H9 (cell line): Measurements from ENCODE around the gene KLK3. TPM values are rescaled to one million over a fixed set of nuclear protein-coding genes. Genes with fewer than 3 reads are reported as not detected.

ENCODE experiments used
- DNase-seq: peaks from one replicate; pipeline ENCODE4 v3.0.0-alpha.2; 2017
- H2AFZ ChIP-seq: one replicate; pipeline ENCODE4 v1.6.1; 2013; ENCODE audit warnings: mild to moderate bottlenecking, low read length, control low read depth, moderate library complexity
- H2AK5ac ChIP-seq: 2 replicates; pipeline ENCODE4 v1.6.1; 2013; ENCODE audit warnings: low read length, control low read depth, mixed read lengths; ENCODE audit not compliant: insufficient read length
- H2BK120ac ChIP-seq: one replicate; pipeline ENCODE4 v1.6.1; 2013; ENCODE audit warnings: low read depth, mild to moderate bottlenecking, low read length, control low read depth, inconsistent platforms; ENCODE audit not compliant: poor library complexity, severe bottlenecking
- H2BK12ac ChIP-seq: 2 replicates; pipeline ENCODE4 v1.6.1; 2013; ENCODE audit warnings: low read length, control low read depth, mixed read lengths, low read depth; ENCODE audit not compliant: insufficient read length
- H2BK15ac ChIP-seq: 2 replicates; pipeline ENCODE4 v1.6.1; 2013; ENCODE audit warnings: low read depth, low read length, control low read depth
- H2BK20ac ChIP-seq: one replicate; pipeline ENCODE4 v1.6.1; 2013; ENCODE audit warnings: low read depth, mild to moderate bottlenecking, low read length, control low read depth, inconsistent platforms; ENCODE audit not compliant: poor library complexity, severe bottlenecking
- H2BK5ac ChIP-seq: 2 replicates; pipeline ENCODE4 v1.6.1; 2013; ENCODE audit warnings: low read length, control low read depth, mixed read lengths; ENCODE audit not compliant: insufficient read length
- H3K14ac ChIP-seq: 2 replicates; pipeline ENCODE4 v1.6.1; 2013; ENCODE audit warnings: low read length, control low read depth; ENCODE audit not compliant: insufficient read depth
- H3K18ac ChIP-seq: 2 replicates; pipeline ENCODE4 v1.6.1; 2013; ENCODE audit warnings: low read depth, mild to moderate bottlenecking, mixed read lengths, low read length, control low read depth; ENCODE audit not compliant: insufficient read length
- H3K23ac ChIP-seq: 2 replicates; pipeline ENCODE4 v1.6.1; 2013; ENCODE audit warnings: low read length, control low read depth, mixed read lengths, low read depth; ENCODE audit not compliant: insufficient read length
- H3K23me2 ChIP-seq: 2 replicates; pipeline ENCODE4 v1.6.1; 2013; ENCODE audit warnings: low read depth, mild to moderate bottlenecking, mixed read lengths, low read length, control low read depth; ENCODE audit not compliant: insufficient read length, poor library complexity, severe bottlenecking
- H3K27ac ChIP-seq: 2 replicates; pipeline ENCODE4 v1.5.1; 2013; ENCODE audit warnings: low read length, control low read depth, mixed read lengths, low read depth; ENCODE audit not compliant: insufficient read length
- H3K27me3 ChIP-seq: 2 replicates; pipeline ENCODE4 v1.6.1; 2013; ENCODE audit warnings: low read length, control low read depth, inconsistent platforms; ENCODE audit not compliant: insufficient read depth
- H3K4ac ChIP-seq: 2 replicates; pipeline ENCODE4 v1.6.1; 2013; ENCODE audit warnings: low read depth, mild to moderate bottlenecking, control low read depth, inconsistent platforms, low read length, moderate library complexity
- H3K4me1 ChIP-seq: 2 replicates; pipeline ENCODE4 v1.6.1; 2013; ENCODE audit warnings: low read length, control low read depth, inconsistent platforms; ENCODE audit not compliant: insufficient read depth
- H3K4me2 ChIP-seq: 2 replicates; pipeline ENCODE4 v1.6.1; 2013; ENCODE audit warnings: low read length, control low read depth, mixed read lengths; ENCODE audit not compliant: insufficient read length, insufficient read depth
- H3K56ac ChIP-seq: 2 replicates; pipeline ENCODE4 v1.6.1; 2013; ENCODE audit warnings: low read depth, mild to moderate bottlenecking, mixed read lengths, low read length, control low read depth; ENCODE audit not compliant: insufficient read length
- H3K79me1 ChIP-seq: 2 replicates; pipeline ENCODE4 v1.6.1; 2013; ENCODE audit warnings: low read depth, mild to moderate bottlenecking, moderate library complexity, low read length, control low read depth, inconsistent platforms; ENCODE audit not compliant: insufficient read depth, poor library complexity, severe bottlenecking
- H3K79me2 ChIP-seq: 2 replicates; pipeline ENCODE4 v1.6.1; 2013; ENCODE audit warnings: low read length, control low read depth, inconsistent platforms; ENCODE audit not compliant: insufficient read depth
- H3K9ac ChIP-seq: 2 replicates; pipeline ENCODE4 v1.6.1; 2013; ENCODE audit warnings: low read length, control low read depth, mixed read lengths; ENCODE audit not compliant: insufficient read length; ENCODE audit errors: extremely low read depth
- H3K9me3 ChIP-seq: one replicate; pipeline ENCODE4 v1.6.1; 2013; ENCODE audit warnings: low read depth, low read length, inconsistent platforms; ENCODE audit not compliant: control insufficient read depth
- H3T11ph ChIP-seq: one replicate; pipeline ENCODE4 v1.6.1; 2013; ENCODE audit warnings: mild to moderate bottlenecking, low read length, control low read depth, inconsistent platforms
- H4K20me1 ChIP-seq: one replicate; pipeline ENCODE4 v1.6.1; 2013; ENCODE audit not compliant: control insufficient read depth, insufficient read length, insufficient read depth
- H4K5ac ChIP-seq: 2 replicates; pipeline ENCODE4 v1.6.1; 2013; ENCODE audit warnings: low read depth, mild to moderate bottlenecking, mixed read lengths, low read length, control low read depth; ENCODE audit not compliant: insufficient read length
- H4K8ac ChIP-seq: replicated peaks from 2 replicates; pipeline ENCODE4 v1.6.1; 2013; ENCODE audit warnings: low read length, control low read depth, mixed read lengths, low read depth; ENCODE audit not compliant: insufficient read length
- H4K91ac ChIP-seq: 2 replicates; pipeline ENCODE4 v1.6.1; 2013; ENCODE audit warnings: low read depth, mild to moderate bottlenecking, moderate library complexity, mixed read lengths, low read length, control low read depth; ENCODE audit not compliant: insufficient read length
- H3K27ac Mint-ChIP-seq, 3 experiments: 2 replicates in 2 of 3; 3 replicates in 1 of 3; pipeline ENCODE4 v1.8.0; 2020 to 2021; ENCODE audit warnings: mixed read lengths in 3 of 3, mild to moderate bottlenecking in 1 of 3, moderate library complexity in 1 of 3
- H3K27me3 Mint-ChIP-seq: 2 replicates; pipeline ENCODE4 v1.8.0; 2021; ENCODE audit warnings: low read depth, mild to moderate bottlenecking, moderate library complexity, mixed read lengths
- H3K36me3 Mint-ChIP-seq, 3 experiments: 2 replicates in 2 of 3; 3 replicates in 1 of 3; pipeline ENCODE4 v1.8.0; 2020 to 2021; ENCODE audit warnings: low read depth in 3 of 3, mixed read lengths in 3 of 3; ENCODE audit not compliant: insufficient read depth in 1 of 3
- H3K4me1 Mint-ChIP-seq, 2 experiments: 2 replicates each; pipeline ENCODE4 v1.8.0; 2020; ENCODE audit warnings: mixed read lengths in 2 of 2
- H3K4me3 Mint-ChIP-seq, 2 experiments: 2 replicates in 1 of 2; 3 replicates in 1 of 2; pipeline ENCODE4 v1.8.0; 2020 to 2021; ENCODE audit warnings: mild to moderate bottlenecking in 2 of 2, mixed read lengths in 2 of 2, moderate library complexity in 1 of 2
- H3K9me3 Mint-ChIP-seq, 2 experiments: 2 replicates in 1 of 2; 3 replicates in 1 of 2; pipeline ENCODE4 v1.8.0; 2020; ENCODE audit warnings: mild to moderate bottlenecking in 2 of 2, mixed read lengths in 2 of 2, moderate library complexity in 1 of 2
- WGBS: extraction: QIAGEN DNeasy Blood & Tissue Kit; methylation state at CpG from one replicate; pipeline ENCODE4 v1.1.7; 2013; ENCODE audit warnings: missing lambda C conversion rate, low lambda C conversion rate, mixed read lengths; ENCODE audit not compliant: insufficient read length; ENCODE audit errors: extremely low coverage; 5-methylcytosine and 5-hydroxymethylcytosine counted together
- total RNA-seq: library from RNA; stranded (reverse); gene quantifications from 2 replicates; pipeline ENCODE4 v1.2.1, GENCODE V29; 2021
- TF ChIP-seq, protein P1 (sequence below): fragments of 200-600 bp; sonication (generic); conservative IDR thresholded peaks from 3 replicates; pipeline ENCODE4 v1.8.0; 2021; ENCODE audit warnings: antibody characterized with exemption, mild to moderate bottlenecking

The KLK3 gene
- total RNA-seq, 1 experiment from 2014 or later: not detected

DNA sequence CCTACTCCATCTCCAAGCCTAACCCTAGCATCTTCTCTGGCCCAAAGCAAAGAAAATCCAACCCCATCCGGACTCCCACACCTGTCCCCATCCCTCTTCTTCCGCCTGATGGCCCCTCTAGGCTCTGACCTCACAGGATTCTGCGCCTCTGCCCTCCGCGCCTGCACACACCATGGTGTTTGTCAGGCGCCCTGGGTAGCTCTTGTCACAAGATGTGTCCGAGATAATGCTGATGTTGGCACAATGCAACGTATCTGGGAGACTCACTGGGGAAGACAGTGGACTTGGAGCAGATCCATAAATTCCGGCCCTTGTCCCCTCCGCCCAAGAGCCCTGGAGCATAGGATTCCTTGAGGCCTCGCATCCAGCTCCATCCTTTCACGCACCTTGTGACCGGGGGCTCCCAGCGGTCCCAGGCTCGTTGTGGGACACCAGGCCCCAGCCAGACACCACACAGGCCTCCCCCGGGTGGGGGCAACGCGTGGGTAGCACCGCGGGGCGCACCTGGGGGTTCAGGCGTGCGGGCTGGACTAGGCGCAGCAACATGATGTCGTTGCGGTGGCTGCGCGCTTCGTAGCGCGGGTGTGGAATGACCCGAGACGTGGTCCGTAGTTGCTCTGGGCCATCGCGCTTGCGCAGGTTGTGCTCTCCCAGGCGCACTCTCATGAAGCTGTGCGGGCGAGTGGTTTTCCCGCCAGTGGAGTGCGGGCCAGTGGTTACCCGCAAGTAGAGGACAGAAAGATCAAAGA lies 28.0 kb upstream of the KLK3 start:
- H4K8ac ChIP-seq: no peak overlapping the region
- no peaks in the 10 kb centered on the region; the same call in 1 of the 2 replicates for H3K4me1 ChIP-seq
- no peaks in the 10 kb centered on the region for H3K36me3 Mint-ChIP-seq

More for the DNA sequence above, 28.0 kb upstream of the KLK3 start:
- Histone ChIP-seq H2AK5ac (no peak overlapping the region), H3K4ac (no peak overlapping the region), H2AFZ (no peak overlapping the region), H3K4me2 (no peak overlapping the region), H2BK12ac (no peak overlapping the region), H3K27ac (no peak overlapping the region), H3K27me3 (no peaks in the 10 kb centered on the region; the same call in none of the 2 replicates), H3T11ph (no peak overlapping the region), H3K14ac (no peak overlapping the region), H2BK120ac (no peak overlapping the region), H3K9me3 (no peaks in the 10 kb centered on the region), H2BK20ac (no peak overlapping the region), H4K20me1 (no peaks in the 10 kb centered on the region), H3K9ac (no peak overlapping the region), H4K91ac (no peak overlapping the region), H3K18ac (no peak overlapping the region), H3K23me2 (no peaks in the 10 kb centered on the region), H3K23ac (no peak overlapping the region), H3K79me2 (no peaks in the 10 kb centered on the region), H2BK15ac (no peak overlapping the region), H3K79me1 (no peaks in the 10 kb centered on the region), H4K5ac (no peak overlapping the region), H3K56ac (no peak overlapping the region), H2BK5ac (no peak overlapping the region)
- H3K9me3 Mint-ChIP-seq: peaks cover 0 to 3% of the 10 kb centered on the region in 2 experiments; a peak in 1 of 5 replicates
- H3K4me1 Mint-ChIP-seq: peaks cover 2 to 11% of the 10 kb centered on the region in 2 experiments; a peak in 2 of 4 replicates
- no peak overlapping the region for H3K4me3 Mint-ChIP-seq
- TF ChIP-seq, protein P1, sequence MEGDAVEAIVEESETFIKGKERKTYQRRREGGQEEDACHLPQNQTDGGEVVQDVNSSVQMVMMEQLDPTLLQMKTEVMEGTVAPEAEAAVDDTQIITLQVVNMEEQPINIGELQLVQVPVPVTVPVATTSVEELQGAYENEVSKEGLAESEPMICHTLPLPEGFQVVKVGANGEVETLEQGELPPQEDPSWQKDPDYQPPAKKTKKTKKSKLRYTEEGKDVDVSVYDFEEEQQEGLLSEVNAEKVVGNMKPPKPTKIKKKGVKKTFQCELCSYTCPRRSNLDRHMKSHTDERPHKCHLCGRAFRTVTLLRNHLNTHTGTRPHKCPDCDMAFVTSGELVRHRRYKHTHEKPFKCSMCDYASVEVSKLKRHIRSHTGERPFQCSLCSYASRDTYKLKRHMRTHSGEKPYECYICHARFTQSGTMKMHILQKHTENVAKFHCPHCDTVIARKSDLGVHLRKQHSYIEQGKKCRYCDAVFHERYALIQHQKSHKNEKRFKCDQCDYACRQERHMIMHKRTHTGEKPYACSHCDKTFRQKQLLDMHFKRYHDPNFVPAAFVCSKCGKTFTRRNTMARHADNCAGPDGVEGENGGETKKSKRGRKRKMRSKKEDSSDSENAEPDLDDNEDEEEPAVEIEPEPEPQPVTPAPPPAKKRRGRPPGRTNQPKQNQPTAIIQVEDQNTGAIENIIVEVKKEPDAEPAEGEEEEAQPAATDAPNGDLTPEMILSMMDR: no peak
- no peak overlapping the region for H3K27ac Mint-ChIP-seq
- peaks cover 65% of the 10 kb centered on the region for H3K27me3 Mint-ChIP-seq
- DNase-seq: no peak
- no CpG with 5 or more reads among the region's 43 CpGs for WGBS
